ENCODE data around the gene LSM14B. TPM values are rescaled to one million over a fixed set of nuclear protein-coding genes. Genes with fewer than 3 reads are reported as not detected.

The LSM14B gene
- polyA plus RNA-seq, 12 donors: 57.4 to 98.9 (median 75.7) TPM; not detected in 1

GRCh38 chr20:62162765-62163484, 40.6 kb downstream of the LSM14B start:
- DNase-seq: no peak

GRCh38 chr20:62163485-62163865, 41.2 kb downstream of the LSM14B start:
- no peak for DNase-seq

- no peak for DNase-seq
These were observed 41.9 kb downstream of the LSM14B start for GRCh38 chr20:62163986-62164762.

- no peak for DNase-seq
These were observed 42.8 kb downstream of the LSM14B start for GRCh38 chr20:62164879-62165761.

GRCh38 chr20:62165762-62166399, 43.6 kb downstream of the LSM14B start:
- no peak for DNase-seq

- no peak for DNase-seq
These were observed 45.2 kb downstream of the LSM14B start for GRCh38 chr20:62167474-62167873.

GRCh38 chr20:62168061-62168460, 45.8 kb downstream of the LSM14B start:
- DNase-seq: no peak

GRCh38 chr20:62168890-62169435, 46.7 kb downstream of the LSM14B start:
- no peak for DNase-seq

GRCh38 chr20:62170536-62170935, 48.3 kb downstream of the LSM14B start:
- no peak for DNase-seq

GRCh38 chr20:62171245-62171644, 49.0 kb downstream of the LSM14B start:
- DNase-seq: no peak

- DNase-seq: no peak
These were observed 50.4 kb downstream of the LSM14B start for GRCh38 chr20:62172666-62173065.

GRCh38 chr20:62174021-62174804, 51.9 kb downstream of the LSM14B start:
- no peak for DNase-seq

GRCh38 chr20:62174870-62175624, 52.8 kb downstream of the LSM14B start:
- DNase-seq: no peak

- DNase-seq: no peak
These were observed 53.4 kb downstream of the LSM14B start for GRCh38 chr20:62175711-62176110.

GRCh38 chr20:62176866-62177265, 54.6 kb downstream of the LSM14B start:
- no peak for DNase-seq

GRCh38 chr20:62177307-62177706, 55.0 kb downstream of the LSM14B start:
- no peak for DNase-seq

- DNase-seq: no peak
These were observed 56.3 kb downstream of the LSM14B start for GRCh38 chr20:62178316-62179161.

GRCh38 chr20:62179162-62179504, 56.9 kb downstream of the LSM14B start:
- DNase-seq: no peak

- DNase-seq: no peak
These were observed 59.5 kb downstream of the LSM14B start for GRCh38 chr20:62181808-62182207.

All from muscle of arm (tissue), 12 donors.